Ovary (tissue), 10 donors: ENCODE measurements around the gene LITAF. TPM values are rescaled to one million over a fixed set of nuclear protein-coding genes. Genes with fewer than 3 reads are reported as not detected.

Experiments
- DNase-seq, 5 donors: peaks; one replicate each; pipeline ENCODE4 v3.0.0-alpha.2; 2019 to 2020
- H3K27ac ChIP-seq, 2 donors: fragments of 200-600 bp; one replicate each; pipeline versions ENCODE4 v1.5.1 to v1.8.0; 2019 to 2022
- H3K27me3 ChIP-seq: fragments of 200-600 bp; one replicate; pipeline ENCODE4 v1.8.0; 2022
- H3K36me3 ChIP-seq: fragments of 200-600 bp; sonication (generic); one replicate; pipeline ENCODE4 v1.5.1; 2019
- H3K4me1 ChIP-seq: one replicate; pipeline ENCODE4 v1.8.1; 2013; ENCODE audit warnings: mild to moderate bottlenecking, moderate library complexity; ENCODE audit not compliant: insufficient read depth
- H3K4me3 ChIP-seq: fragments of 200-600 bp; sonication (generic); one replicate; pipeline ENCODE4 v1.5.1; 2017
- H3K9me3 ChIP-seq, 2 donors: fragments of 200-600 bp in 1 of 2; sonication (generic) in 1 of 2; one replicate each; pipeline versions ENCODE4 v1.5.1 to v1.8.1; 2013 to 2019; ENCODE audit warnings: mild to moderate bottlenecking in 1 of 2, moderate library complexity in 1 of 2
- EP300 ChIP-seq: sonication (generic); formaldehyde crosslinking; IDR thresholded peaks from one replicate; pipeline ENCODE4 v1.6.1; 2017; ENCODE audit warnings: antibody characterized with exemption
- POLR2A ChIP-seq: fragments of 450-650 bp; IDR thresholded peaks from one replicate; pipeline ENCODE4 v1.6.1; 2017; ENCODE audit warnings: antibody characterized with exemption, mild to moderate bottlenecking, moderate library complexity
- WGBS, 3 donors: extraction: QIAGEN DNeasy Blood & Tissue Kit in 1 of 3; methylation state at CpG; one replicate each; pipeline versions ENCODE4 v1.1.5 to v1.1.7; 2013 to 2017; 5-methylcytosine and 5-hydroxymethylcytosine counted together
- intact Hi-C, 4 donors: fragments of 100-400 bp; cut with DNase I; formaldehyde crosslinking; loops; one replicate each; pipeline versions ENCODE4 v1.11.0 to v1.15.1; 2022 to 2023
- long read RNA-seq, 3 donors: library from polyadenylated mRNA in 2 of 3; unstranded in 2 of 3; transcript quantifications; one replicate each; pipeline ENCODE4 v2.0.0 and lab custom pipeline, GENCODE V29; 2021 to 2026
- polyA plus RNA-seq, 2 donors: library from polyadenylated mRNA; stranded (reverse); fragments of 200-250 nt in 1 of 2; fragments of 350-450 nt in 1 of 2; fragmentation: Illumina TruSeq in 1 of 2; extraction: RNeasy Lipid Tissue Mini Kit (QIAGEN cat#74804) in 1 of 2; gene quantifications; one replicate each; pipeline ENCODE4 v1.2.3, GENCODE V29; 2013 to 2014
- total RNA-seq, 7 donors: library from RNA; depleted of rRNA in 2 of 7; stranded (reverse); fragments of >200 nt in 2 of 7; fragmentation: NEBNext Ultra II Directional in 3 of 7; extraction: Animal tissue kit (Norgen Biotek cat#: 25700) in 3 of 7; gene quantifications; one replicate each; pipeline versions ENCODE4 v1.1.0 to v1.2.4, GENCODE V29; 2016 to 2023
- TF ChIP-seq, protein P1 (sequence below), 3 donors: fragments of 450-650 bp in 2 of 3; fragments of 200-600 bp in 1 of 3; IDR thresholded peaks; one replicate each; pipeline versions ENCODE4 v1.5.1 to v1.8.0; 2016 to 2022; ENCODE audit warnings: antibody characterized with exemption in 3 of 3, mild to moderate bottlenecking in 1 of 3
- donor health status: DM: no; HTN: no; CAD: no; lungs with moderate emphysema.
- donor health status: DM: no; HTN: no; CAD: no.
- donor health status: Bipolar disorder and iron deficiency.
- donor health status: DM: yes; HTN: yes; CAD: no.
- donor health status: DM: no; HTN: no; CAD: no.
- donor health status: DM: yes; HTN: yes; CAD: no.

The LITAF gene
- total RNA-seq (100 to 1,000 TPM in 4 of 7 donors, 10 to 100 TPM in 3; 39.7 to 169 (median 105) TPM), polyA plus RNA-seq (100 to 1,000 TPM in 1 of 2 donors, 10 to 100 TPM in 1; 49.1 to 139 TPM)
- long read RNA-seq, donor 1, transcript LITAF-205 (4 exons, 1,118 nt), result minor isoform, 65 of 866 reads
- long read RNA-seq, donor 1, transcript LITAF-203 (5 exons, 2,292 nt), result minor isoform, 5 of 866 reads
- long read RNA-seq, donor 1, transcript LITAF-221 (4 exons, 2,467 nt), result major isoform, 396 of 866 reads
- long read RNA-seq, donor 1, partial matches to known transcripts, result 83 of 866 reads
- long read RNA-seq, donor 1, other reads (novel, unspliced or antisense), result 307 of 866 reads
- long read RNA-seq, donor 2, transcript LITAF-221 (4 exons, 2,467 nt), result major isoform, 17 of 32 reads
- long read RNA-seq, donor 2, transcript LITAF-205 (4 exons, 1,118 nt), result minor isoform, 5 of 32 reads
- long read RNA-seq, donor 2, partial matches to known transcripts, result 8 of 32 reads
- long read RNA-seq, donor 2, other reads (novel, unspliced or antisense), result 0 of 32 reads
- long read RNA-seq, donor 3, transcript LITAF-221 (4 exons, 2,467 nt), result major isoform, 122 of 181 reads
- long read RNA-seq, donor 3, transcript LITAF-205 (4 exons, 1,118 nt), result minor isoform, 15 of 181 reads
- long read RNA-seq, donor 3, partial matches to known transcripts, result 36 of 181 reads
- long read RNA-seq, donor 3, other reads (novel, unspliced or antisense), result 2 of 181 reads

DNA sequence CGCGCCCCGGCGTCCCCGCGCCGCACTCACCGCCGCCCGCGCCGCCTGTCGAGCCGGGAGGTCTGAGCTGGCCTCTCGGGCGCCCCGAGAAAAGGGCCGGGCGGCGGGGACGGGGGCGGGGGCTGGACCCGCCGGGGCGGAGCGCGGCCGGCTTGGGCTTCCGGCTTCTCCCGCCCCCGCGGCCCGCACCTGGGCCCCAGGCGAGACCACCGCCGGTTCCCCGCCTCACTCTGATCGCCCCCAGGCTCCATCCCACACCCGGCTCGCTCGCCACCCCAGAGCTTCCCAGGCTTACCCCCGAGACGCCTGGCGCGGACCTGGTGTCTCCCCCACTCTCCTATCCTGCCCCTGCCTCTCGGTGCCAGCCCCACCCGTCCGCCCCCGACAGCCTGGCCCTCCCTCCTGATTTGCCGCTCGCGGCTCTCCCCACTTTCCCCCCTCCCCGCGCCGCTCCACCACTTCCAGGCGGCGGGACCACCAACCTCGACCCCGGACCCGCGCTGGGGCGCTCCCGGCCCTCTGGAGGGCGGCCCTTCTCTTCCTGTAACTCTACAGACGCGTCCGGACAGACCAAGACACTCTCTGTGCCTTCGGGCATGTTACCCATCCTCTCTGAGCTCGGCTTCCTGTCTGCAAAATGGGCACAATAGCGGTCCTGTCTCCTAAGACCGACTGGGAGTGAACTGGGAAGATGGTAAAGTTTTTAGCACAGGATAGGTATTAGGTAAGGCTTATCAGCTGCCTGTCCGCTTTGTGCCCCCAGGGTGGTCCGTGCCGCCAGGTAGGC lies at the start of gene LITAF:
TSS of gene LITAF (minus strand) at position 64 of the 787 bp plus-strand sequence. CDS start 30,189 bp downstream, outside the sequence.
- TF ChIP-seq, protein P1, sequence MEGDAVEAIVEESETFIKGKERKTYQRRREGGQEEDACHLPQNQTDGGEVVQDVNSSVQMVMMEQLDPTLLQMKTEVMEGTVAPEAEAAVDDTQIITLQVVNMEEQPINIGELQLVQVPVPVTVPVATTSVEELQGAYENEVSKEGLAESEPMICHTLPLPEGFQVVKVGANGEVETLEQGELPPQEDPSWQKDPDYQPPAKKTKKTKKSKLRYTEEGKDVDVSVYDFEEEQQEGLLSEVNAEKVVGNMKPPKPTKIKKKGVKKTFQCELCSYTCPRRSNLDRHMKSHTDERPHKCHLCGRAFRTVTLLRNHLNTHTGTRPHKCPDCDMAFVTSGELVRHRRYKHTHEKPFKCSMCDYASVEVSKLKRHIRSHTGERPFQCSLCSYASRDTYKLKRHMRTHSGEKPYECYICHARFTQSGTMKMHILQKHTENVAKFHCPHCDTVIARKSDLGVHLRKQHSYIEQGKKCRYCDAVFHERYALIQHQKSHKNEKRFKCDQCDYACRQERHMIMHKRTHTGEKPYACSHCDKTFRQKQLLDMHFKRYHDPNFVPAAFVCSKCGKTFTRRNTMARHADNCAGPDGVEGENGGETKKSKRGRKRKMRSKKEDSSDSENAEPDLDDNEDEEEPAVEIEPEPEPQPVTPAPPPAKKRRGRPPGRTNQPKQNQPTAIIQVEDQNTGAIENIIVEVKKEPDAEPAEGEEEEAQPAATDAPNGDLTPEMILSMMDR (IDR thresholded peaks at IDR 0.05), result no peak
- peak; percentile 69 for TF ChIP-seq POLR2A
- no peak for TF ChIP-seq EP300
- Histone ChIP-seq H3K27ac (peak within 1 kb of the TSS; percentile 88), H3K4me1 (peaks cover 3% of the 10 kb centered on the region), H3K4me3 (peak within 1 kb of the TSS; percentile 86), H3K36me3 (no peaks in the 10 kb centered on the region), H3K9me3 (no peaks in the 10 kb centered on the region), H3K27me3 (no peaks in the 10 kb centered on the region)
- DNase-seq, result peak; percentile 72 to 80 (median 74)
- intact Hi-C loops, result loop anchor here in 2 of 4 donors (5.0 kb wide), 2 partner anchors 45 to 55 kb away; no protein-coding TSS in a partner anchor
- WGBS, 3 donors, result 4 to 6% (median 5%) methylated on average over 61 to 74 of the region's 74 CpGs

DNA sequence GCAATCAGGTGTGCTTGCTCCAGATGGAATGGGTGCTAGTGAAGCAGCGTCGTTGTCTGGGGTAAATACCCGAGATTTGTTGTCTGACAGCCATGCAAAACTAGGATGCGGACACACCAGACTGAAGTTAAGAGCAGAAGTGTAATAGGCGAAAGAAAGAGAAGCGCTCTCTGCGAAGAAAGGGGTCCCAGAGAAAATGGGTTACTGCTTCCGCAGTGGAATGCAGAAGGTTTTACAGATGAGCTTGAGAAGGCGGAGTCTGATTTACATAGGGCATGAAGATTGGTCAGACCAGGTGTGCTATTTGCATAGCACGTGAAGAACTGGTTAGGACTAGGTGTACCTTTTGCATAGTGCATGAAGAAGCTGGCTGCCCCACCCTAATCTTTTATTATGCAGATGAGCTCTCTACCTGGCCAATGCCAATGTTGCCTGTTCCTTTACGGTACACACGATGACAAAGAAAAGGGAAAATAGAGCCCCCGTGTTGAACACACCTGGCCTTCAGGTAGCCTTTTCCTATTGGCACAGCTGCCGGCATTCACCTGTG lies 49.5 kb upstream of the LITAF start:
- 65 to 76% (median 74%) methylated on average over 14 of the region's 14 CpGs for WGBS, 3 donors
- peaks cover 21% of the 10 kb centered on the region for H3K4me1 ChIP-seq

DNA sequence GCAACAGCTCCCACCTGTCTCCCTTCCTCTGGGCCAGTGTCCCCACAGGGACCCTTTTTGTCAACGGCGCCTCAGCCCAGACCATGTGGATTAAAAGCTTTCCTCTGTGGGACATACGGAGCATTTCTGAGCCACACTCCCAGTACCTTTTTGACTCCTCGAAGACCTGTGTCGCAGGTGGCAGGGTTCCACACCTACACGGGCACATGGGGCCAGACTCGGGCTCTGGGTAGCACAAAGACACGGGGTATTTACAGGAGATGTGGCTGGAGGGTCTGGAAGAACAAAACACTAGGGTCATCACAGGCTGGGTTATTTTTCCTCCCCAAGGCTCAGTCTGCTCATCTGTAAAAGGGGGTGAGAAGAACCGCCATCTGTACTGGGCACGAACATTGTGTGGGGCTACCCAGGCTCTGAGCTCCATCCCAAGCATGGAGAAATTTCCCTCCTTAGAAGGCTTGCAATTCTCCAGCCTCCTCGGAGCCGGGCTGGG lies 49.0 kb upstream of the LITAF start:
- Histone ChIP-seq H3K4me3 (no peak overlapping the region), H3K27me3 (no peaks in the 10 kb centered on the region), H3K9me3 (no peaks in the 10 kb centered on the region), H3K36me3 (no peaks in the 10 kb centered on the region), H3K4me1 (peaks cover 17% of the 10 kb centered on the region), H3K27ac (no peak overlapping the region)
- WGBS, 3 donors, result 89 to 94% (median 93%) methylated on average over 12 of the region's 12 CpGs
- no peak for DNase-seq
- TF ChIP-seq, protein P1 (IDR thresholded peaks at IDR 0.05), result no peak
- TF ChIP-seq POLR2A (no peak), EP300 (no peak)
- intact Hi-C loops, result loop anchor here in 3 of 4 donors (5.0 to 10.0 kb wide), 3 partner anchors 101 to 671 kb away; no protein-coding TSS in a partner anchor

More for the DNA sequence above, 49.5 kb upstream of the LITAF start:
- H3K27me3 ChIP-seq, result no peaks in the 10 kb centered on the region
- intact Hi-C loops, result loop anchor here in 3 of 4 donors (5.0 to 10.0 kb wide), 3 partner anchors 101 to 671 kb away; no protein-coding TSS in a partner anchor
- no peak for DNase-seq
- no peaks in the 10 kb centered on the region for H3K36me3 ChIP-seq
- no peak overlapping the region for H3K27ac ChIP-seq
- H3K9me3 ChIP-seq, result no peaks in the 10 kb centered on the region
- TF ChIP-seq, protein P1 (IDR thresholded peaks at IDR 0.05), result no peak
- TF ChIP-seq EP300 (no peak), POLR2A (no peak)
- H3K4me3 ChIP-seq, result no peak overlapping the region
